ENCODE data around the gene ANKRD13A. TPM values are rescaled to one million over a fixed set of nuclear protein-coding genes. Genes with fewer than 3 reads are reported as not detected.

The ANKRD13A gene
- total and polyA plus RNA-seq, 2 of the 13 experiments (the other 11 are each of a cell fraction or from before 2014, with no cell fraction given): 34.1 to 41.6 TPM

DNA sequence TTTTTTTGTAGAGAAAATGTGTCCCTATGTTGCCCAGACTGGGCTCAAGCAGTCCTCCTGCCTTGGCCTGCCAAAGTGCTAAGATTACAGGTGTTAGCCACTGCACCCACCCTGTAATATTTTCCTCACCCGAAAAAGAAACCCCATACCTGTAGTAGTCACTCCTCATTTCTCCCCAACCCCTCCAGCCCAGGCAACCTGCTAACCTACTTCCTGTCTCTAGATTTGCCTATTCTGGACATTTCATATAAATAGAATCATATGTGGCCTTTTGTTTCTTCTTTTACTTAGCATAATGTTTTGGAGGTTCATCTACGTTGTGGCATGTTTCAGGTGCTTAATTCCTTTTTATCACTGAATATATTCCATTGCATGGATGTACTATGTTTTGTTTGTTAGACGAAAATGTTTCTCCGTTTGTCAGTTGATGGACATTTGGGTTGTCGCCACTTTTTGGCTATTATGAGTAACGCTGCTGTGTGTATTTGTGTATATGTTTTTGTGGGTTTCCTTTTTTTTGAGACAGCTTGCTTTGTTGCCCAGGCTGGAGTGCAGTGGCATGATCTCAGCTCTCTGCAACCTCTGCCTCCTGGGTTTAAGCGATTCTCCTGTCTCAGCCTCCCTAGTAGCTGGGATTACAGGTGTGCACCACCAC, 6.2 kb downstream of the ANKRD13A start (continued):
- TF ChIP-seq, protein P1, sequence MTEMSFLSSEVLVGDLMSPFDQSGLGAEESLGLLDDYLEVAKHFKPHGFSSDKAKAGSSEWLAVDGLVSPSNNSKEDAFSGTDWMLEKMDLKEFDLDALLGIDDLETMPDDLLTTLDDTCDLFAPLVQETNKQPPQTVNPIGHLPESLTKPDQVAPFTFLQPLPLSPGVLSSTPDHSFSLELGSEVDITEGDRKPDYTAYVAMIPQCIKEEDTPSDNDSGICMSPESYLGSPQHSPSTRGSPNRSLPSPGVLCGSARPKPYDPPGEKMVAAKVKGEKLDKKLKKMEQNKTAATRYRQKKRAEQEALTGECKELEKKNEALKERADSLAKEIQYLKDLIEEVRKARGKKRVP (CRISPR knock-in tag; IDR thresholded peaks at IDR 0.05): no peak
- no peak for TF ChIP-seq ZNF3 (CRISPR knock-in tag; IDR thresholded peaks at IDR 0.05)
- TF ChIP-seq NFIB (CRISPR knock-in tag; IDR thresholded peaks at IDR 0.05; ENCODE audit: borderline replicate concordance): no peak
- no peak for TF ChIP-seq NR2F6 (IDR thresholded peaks at IDR 0.05)
- no peak for TF ChIP-seq NR2F6 (CRISPR knock-in tag; IDR thresholded peaks at IDR 0.05)

DNA sequence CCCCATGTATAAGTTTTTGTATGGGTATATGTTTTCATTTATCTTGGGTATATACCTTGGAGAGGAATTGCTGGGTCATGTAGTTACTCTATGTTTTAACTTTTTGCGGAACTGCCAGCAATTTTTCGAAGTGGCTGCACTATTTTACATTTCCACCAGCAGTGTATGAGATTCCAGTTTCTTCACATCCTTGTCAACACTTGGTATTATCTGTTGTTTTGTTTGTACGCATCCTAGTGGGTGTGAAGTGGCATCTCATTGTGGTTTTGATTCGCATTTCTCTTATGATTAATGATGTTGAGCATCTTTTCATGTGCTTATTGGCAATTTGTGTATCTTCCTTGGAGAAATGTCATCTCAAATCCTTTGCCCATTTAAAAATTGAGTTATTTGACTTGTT, 6.9 kb downstream of the ANKRD13A start:
- H3K27ac ChIP-seq (ENCODE audit: extremely low read length, insufficient read depth, low read length): no peak overlapping the region
- FAIRE-seq: no peak
- BruUV-seq (replicated peaks): no TSS peak
- ChIA-PET POLR2A (no interaction called here), CTCF (ENCODE audit: low intra/inter-chr PET ratio, low total read pairs) (interaction anchor here (0.6 kb wide), 1 partner anchor 101 kb away, joined by 3 read pairs; no protein-coding TSS in a partner anchor)
- no peak overlapping the region for H2AFZ ChIP-seq (ENCODE audit: low read length)
- H4K20me1 ChIP-seq (ENCODE audit: insufficient read depth, low read length): no peaks in the 10 kb centered on the region
- H3K36me3 ChIP-seq (replicated peaks in 1 of 2; ENCODE audit: control insufficient read depth in 1 of 2, insufficient read depth in 2 of 2, low read length in 2 of 2): no peaks in the 10 kb centered on the region; a peak in 1 of 5 replicates
- H3K4me2 ChIP-seq (ENCODE audit: low read depth, low read length): no peak overlapping the region
- H3K27me3 ChIP-seq (ENCODE audit: control insufficient read depth in 1 of 2, insufficient read depth in 2 of 2, low read length in 2 of 2): no peaks in the 10 kb centered on the region
- no peaks in the 10 kb centered on the region for H3K9me3 ChIP-seq (ENCODE audit: low read length)
- in situ Hi-C loops (cut with HindIII; ENCODE audit: extremely low pct_ligation_motif_present, low pct_unique_long_range_greater_than_20kb) (no loop called here), intact Hi-C loops (cut with micrococcal nuclease; ENCODE audit: unreplicated experiment) (no loop called here)
- whole genome bisulfite sequencing (ENCODE audit: low lambda C conversion rate): 97% methylated on average over 4 of the region's 4 CpGs
- peaks cover 38% of the 10 kb centered on the region for H3K4me1 ChIP-seq (ENCODE audit: insufficient read depth, low read length)
- DNase-seq (ENCODE audit: low spot score): no peak
- H3K4me3 ChIP-seq (replicated peaks in 1 of 3; ENCODE audit: insufficient read depth in 1 of 3, low read depth in 2 of 3, low read length in 3 of 3): no peak overlapping the region
- H3K9ac ChIP-seq (ENCODE audit: insufficient read depth, low read depth, low read length): no peak overlapping the region
- no peak for ATAC-seq
- peaks cover 39% of the 10 kb centered on the region for H3K79me2 ChIP-seq (ENCODE audit: insufficient read depth, low read length)
- TF ChIP-seq ZNF7 (CRISPR knock-in tag; IDR thresholded peaks at IDR 0.05): peak; percentile 92
- TF ChIP-seq, protein P2, sequence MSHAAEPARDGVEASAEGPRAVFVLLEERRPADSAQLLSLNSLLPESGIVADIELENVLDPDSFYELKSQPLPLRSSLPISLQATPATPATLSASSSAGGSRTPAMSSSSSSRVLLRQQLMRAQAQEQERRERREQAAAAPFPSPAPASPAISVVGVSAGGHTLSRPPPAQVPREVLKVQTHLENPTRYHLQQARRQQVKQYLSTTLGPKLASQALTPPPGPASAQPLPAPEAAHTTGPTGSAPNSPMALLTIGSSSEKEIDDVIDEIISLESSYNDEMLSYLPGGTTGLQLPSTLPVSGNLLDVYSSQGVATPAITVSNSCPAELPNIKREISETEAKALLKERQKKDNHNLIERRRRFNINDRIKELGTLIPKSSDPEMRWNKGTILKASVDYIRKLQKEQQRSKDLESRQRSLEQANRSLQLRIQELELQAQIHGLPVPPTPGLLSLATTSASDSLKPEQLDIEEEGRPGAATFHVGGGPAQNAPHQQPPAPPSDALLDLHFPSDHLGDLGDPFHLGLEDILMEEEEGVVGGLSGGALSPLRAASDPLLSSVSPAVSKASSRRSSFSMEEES (CRISPR knock-in tag; IDR thresholded peaks at IDR 0.05): no peak

Measured in HepG2 (cell line).